HG02852 (cell line): ENCODE results near the gene DEPP1.
"Not testable (repeated sequence)": the region's sequence is repeated elsewhere in the genome, so short reads cannot be mapped to it uniquely, and the experiment has no call there.

Experiments used
- ATAC-seq: cut with Tn5 transposase; IDR thresholded peaks from one replicate; pipeline ENCODE4 v1.9.1; 2021; ENCODE audit warnings: mild to moderate bottlenecking, moderate library complexity; ENCODE audit not compliant: unreplicated experiment

DEPP1 gene, protein sequence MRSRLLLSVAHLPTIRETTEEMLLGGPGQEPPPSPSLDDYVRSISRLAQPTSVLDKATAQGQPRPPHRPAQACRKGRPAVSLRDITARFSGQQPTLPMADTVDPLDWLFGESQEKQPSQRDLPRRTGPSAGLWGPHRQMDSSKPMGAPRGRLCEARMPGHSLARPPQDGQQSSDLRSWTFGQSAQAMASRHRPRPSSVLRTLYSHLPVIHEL

DNA sequence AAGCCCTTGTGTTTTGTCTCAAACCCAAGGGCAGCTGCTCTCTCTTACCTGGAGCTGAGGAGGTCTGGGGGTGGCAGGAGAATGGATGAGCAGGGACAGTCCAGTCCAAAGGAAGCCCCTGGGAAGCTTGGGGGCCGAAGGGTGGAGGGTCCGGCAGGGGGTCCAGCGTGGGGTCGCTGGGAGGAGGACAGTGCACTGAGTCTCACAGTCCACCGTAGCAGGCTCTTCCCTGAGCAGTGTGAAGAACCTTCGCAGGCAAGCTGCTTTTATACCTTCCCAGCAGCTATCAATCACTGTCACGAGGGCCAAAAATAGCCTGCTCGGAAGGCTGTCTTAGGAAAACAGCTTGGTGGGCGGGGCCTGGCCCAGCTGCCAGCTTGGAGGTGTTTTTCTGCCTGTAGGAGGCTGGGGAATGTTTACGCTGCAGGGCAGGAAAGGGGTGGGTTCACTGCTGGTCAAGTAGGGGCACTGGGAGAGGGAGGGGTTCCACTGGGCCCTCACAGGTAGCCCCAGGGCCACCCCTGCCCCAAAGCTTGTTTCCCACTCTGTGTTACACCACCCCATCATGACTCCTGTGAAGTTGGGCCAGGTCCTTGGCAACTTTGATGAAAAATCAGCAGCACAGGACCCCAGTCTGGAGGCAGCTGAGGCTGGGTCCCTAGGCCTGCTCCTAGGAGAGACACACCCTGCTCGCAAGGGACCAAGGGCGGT lies at the start of gene DEPP1:
DEPP1 (minus strand) TSS at position 240 of the 711 bp plus-strand sequence. CDS start 779 bp downstream, outside the sequence.
- ATAC-seq, result no peak

DNA sequence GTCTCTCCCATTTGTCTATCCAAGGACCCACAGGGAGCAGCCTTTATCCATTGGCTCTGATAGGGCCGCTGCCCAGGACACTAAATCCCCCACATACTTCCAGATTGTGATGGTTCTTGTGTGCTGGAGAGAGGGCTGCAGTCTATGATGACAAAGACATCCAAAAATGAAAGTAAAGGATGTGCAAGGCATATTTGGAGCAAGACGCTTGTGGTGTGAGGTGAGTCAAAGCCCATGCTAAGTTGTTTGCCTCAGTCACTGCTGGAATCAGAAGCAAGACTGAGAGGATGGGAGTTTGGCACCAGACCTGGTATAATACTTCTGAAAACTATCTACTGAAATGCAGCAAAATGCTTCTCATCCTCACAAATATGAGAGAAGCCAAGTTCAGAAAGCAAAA lies 44.8 kb upstream of the DEPP1 start:
- ATAC-seq, result no peak

DNA sequence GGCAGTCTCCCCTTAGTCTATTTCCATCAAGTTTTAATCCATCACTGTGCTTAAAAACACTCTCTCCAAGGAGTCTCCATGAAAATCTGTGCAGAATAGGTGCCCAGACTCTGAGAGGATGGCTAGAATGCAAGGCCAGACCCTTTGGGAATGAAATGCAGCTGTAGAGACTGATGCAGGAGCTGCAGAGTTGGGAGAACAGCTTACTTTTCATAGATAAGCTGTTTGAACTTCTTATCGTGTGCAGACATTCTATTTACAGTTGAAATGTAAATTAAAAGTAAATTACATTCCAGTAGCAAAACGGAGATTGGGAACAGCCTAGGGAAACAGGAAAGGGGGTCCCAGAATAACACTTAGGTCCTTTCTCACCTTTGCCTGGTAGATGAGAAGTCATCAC lies 37.0 kb upstream of the DEPP1 start:
- ATAC-seq, result no peak

DNA sequence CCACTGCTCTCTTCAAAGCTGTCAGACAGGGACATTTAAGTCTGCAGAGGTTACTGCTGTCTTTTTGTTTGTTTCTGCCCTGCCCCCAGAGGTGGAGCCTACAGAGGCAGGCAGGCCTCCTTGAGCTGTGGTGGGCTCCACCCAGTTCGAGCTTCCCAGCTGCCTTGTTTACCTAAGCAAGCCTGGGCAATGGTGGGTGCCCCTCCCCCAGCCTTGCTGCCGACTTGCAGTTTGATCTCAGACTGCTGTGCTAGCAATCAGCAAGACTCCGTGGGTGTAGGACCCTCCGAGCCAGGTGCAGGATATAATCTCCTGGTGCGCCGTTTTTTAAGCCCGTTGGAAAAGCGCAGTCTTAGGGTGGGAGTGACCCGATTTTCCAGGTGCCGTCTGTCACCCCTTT lies 35.9 kb upstream of the DEPP1 start:
- not testable (repeated sequence) for ATAC-seq

DNA sequence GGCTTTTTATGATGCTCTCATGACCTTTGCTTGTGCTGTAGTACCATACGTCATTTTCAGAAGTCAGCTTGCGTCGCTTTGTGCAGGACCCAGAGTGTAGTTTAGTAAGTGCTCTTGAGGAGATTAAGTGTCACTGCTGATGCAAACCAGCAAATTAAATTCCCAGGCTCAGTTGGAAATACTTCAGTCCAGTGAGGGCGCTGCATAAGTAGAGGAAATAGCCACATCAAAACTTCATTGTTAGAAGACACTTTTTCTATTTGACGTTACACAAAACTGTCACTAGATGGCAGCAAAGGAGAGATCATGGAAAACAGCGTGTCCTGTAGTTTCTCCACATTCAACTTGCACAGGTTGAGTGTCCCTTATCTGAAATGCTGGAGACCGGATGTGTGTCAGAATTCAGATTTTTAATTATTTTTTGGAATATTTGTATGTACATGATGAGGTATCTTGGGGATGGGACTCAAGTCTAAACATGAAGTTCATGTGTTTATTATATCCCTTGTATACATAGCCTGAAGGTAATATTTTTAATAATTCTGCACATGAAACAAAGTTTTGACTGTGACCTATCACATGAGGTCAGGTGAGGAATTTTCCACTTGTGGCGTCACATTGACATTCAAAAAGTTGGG lies 30.0 kb upstream of the DEPP1 start:
- ATAC-seq, result peak; percentile 79

DNA sequence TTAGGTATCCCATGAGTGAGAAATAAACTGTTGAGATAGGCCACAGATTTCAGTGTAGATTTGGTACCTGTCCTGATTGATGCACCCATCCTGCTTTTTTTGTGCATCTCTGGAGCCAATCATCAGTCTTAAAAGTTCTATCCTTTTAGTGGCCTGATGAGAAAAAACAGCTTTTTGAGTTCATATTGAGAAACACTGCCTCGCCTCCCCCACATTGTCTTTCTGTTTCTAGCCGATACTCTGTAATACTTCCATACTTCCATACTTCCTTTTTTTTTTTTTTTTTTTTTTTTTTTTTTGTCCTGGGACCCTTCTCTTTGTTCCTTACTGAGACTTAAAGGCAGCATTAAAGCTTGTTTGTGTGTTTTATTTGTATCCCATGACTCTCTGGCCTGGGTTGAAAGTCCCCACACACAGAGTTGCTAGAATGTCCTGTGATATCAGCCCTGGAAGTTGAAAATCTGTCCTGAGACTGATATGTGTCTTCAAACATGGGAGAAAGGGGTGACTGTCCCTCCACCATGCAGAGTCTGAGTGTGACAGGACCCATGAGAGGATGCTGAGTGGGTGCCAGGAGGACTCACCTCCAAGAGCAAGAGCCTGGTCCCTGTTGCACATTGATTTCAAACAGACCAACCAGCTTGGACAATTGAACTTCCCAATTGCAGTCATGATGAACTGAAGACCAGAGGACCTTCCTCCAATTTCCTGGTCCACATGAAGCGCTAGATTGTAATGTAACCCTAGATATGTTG lies 27.8 kb upstream of the DEPP1 start:
- no peak for ATAC-seq

GRCh38 chr10:45005284-45005683 lies 26.7 kb upstream of the DEPP1 start:
- no peak for ATAC-seq

DNA sequence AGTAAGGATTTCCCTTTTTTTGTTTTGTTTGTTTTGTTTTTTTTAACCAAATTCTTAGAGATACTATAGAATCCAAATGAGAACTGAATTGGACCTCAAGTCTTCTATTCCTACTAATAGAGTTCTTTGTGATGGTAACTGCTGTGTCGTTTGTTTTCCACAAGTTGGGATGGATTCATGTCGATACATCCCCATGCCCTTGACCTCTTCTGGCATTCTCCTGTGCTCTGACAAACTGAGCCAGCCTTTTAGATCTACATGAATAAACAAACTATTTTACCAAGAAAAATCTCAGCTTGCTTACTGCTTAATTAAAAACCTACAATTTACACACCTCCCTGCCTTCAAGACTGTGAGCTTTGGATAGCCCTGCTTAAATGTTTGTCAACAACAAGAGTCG lies 26.1 kb upstream of the DEPP1 start:
- ATAC-seq, result no peak

DNA sequence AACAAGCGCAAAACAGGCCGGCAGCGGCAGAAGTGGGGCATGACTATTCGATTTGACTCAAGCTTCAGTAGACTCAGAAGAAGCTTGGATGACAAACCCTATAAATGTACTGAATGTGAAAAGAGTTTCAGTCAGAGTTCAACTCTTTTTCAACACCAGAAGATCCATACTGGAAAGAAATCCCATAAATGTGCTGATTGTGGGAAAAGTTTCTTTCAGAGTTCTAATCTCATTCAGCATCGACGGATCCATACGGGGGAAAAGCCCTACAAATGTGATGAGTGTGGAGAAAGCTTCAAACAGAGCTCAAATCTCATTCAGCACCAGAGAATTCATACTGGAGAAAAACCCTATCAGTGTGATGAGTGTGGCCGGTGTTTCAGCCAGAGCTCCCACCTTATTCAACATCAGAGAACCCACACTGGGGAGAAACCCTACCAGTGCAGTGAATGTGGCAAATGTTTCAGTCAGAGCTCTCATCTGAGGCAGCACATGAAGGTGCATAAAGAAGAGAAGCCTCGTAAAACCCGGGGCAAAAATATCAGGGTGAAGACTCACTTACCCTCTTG lies 24.9 kb upstream of the DEPP1 start:
- ATAC-seq, result no peak

GRCh38 chr10:45001381-45002148 lies 23.0 kb upstream of the DEPP1 start:
- ATAC-seq, result peak; percentile 81

DNA sequence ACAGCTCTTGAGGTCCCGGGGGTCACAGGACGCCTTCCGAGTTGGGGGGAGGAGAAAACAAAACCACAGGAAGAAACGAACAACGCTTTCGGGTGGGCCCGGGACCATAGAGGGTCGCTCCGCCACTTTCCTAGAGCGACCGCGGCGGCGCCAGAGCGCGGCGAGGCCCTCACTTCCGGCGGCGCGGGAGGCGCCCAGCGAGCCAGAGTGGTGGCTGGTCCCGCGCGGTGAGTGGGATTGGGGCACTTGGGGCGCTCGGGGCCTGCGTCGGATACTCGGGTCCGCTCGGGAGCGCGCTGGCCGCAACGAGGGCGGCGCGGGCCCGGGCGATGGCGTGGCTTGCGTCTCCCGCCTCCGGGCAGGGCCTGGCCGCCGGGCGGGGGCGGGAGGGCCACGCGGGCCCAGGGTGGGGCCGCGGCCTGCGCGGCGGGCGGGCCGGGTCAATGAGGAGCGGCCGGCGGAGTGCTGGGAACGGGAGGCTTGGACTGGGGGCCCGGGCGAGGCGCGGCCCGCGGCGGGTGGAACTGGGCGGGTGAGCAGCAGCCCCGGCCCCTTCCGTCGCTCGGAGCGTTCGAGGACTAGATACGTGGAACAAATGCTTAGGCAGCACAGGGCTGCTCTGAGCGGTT lies 22.3 kb upstream of the DEPP1 start, which contains the start of gene ZNF22:
ZNF22 (plus strand) TSS at position 172 of the 629 bp plus-strand sequence. CDS start 2,446 bp downstream, outside the sequence.
- peak; percentile 63 for ATAC-seq

DNA sequence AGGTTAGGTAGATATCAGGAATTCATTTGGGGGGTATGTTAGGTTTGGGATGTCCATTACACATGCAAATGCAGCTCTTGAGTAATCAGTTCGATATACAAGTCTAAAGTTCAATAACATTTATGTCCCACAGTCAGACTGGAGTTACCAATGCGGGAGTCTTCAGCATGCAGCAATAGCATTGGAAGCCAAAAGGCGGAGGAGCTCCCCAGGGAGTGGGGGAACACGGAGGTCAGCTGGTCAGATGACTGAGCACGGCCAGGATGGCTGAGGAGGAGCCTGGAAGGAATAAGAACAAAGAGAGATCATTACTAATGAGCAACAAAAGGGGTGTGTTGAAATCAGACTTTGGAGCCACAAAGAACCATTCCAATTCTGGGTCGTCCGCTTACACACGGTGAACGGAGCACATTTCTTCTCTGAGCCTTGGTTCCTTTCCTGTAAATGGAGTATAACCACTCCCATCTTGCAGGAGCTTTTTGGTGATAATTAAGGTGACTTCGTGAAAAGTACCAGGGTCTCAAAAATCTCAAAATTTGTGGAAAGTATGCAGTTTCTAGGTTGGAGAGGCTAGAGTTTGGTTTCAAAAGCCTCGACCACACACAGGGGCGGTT lies 21.6 kb upstream of the DEPP1 start:
- ATAC-seq, result peak; percentile 1

DNA sequence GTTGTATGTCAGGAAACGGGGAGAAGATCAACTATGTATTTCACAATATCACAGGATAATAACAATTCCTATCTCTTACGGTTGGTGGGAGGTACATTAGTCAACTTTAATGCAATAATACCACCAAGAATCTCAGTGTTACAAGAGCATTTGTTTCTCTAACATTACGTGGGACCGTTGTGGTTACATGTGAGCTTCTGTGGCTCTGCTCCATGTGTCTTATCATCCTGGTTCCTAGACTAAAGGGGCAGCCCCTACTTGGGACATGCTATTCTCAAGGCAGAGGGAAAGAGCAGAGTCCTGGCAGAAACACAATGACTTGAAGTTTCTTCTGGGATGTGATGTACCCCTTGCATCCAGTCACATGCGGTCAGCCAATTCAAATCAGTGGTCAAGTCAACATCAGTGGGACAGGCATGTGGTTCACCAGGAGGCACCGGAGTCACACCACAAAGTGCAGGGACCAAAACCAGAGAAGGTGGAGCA lies 19.6 kb upstream of the DEPP1 start:
- no peak for ATAC-seq

DNA sequence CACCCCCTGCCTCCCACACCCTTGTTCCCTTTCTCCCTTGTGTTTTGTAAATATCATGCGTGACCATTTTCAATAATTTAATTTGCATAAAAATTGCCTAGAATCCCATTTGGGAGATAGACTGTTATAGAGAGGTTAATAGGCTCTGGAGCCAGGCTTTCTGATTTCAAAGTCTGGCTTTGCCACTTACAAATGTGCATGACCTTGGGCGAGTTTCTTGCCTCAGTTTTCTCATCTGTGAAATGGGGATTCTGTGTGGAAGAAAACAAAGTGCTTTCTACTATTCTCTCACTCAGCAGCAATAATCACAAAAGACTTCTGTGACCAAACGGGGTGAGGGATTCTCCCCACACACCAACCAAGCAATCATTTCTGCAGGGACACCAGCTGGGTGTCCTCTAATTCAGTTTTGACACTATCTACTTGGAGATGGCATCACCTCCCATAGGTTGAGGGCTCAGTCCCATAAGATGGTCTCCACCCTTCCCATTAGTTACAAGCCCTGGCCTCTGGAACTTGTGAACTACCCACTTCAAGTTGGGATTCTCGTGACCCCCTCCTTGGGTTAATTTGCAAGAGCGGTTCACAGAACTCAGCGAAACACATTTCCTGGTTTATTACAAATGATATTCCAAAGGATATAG lies 18.6 kb upstream of the DEPP1 start:
- ATAC-seq, result no peak

DNA sequence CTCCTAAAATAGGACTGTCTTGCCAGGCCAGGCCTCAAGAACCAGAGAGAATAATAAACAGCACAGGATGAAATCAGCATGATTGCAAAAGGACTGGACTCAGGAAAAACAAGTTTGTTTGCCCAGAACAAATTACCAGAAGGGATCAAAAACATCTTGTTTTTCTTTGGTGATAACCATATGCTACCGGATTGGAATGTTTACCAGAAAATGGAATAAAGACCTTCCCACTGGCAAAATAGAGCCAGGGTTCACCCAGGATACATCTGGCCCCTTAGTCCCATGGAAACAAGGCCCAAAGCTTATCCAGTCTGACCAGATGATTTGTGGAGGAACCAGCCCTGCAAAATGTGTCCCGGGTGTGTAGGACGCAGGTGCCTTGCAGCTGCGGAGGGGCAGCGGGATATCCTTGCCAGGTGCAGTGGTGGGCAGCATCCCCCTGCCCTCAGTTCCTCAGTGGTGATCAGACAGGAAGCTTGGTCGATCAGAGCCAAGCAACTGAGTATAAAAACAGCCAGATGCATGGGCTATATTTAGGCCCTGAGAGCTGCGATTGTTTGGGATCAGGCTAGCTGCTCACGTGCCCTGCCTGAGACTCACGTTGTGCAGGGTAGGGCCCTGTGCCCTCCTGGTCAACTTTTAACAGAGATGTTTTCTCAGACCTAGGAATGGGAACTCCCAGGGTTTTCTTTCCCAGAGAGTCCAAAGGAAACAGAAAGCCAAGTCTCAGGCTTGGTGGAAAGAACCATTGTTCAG lies 17.5 kb upstream of the DEPP1 start:
- ATAC-seq, result no peak

DNA sequence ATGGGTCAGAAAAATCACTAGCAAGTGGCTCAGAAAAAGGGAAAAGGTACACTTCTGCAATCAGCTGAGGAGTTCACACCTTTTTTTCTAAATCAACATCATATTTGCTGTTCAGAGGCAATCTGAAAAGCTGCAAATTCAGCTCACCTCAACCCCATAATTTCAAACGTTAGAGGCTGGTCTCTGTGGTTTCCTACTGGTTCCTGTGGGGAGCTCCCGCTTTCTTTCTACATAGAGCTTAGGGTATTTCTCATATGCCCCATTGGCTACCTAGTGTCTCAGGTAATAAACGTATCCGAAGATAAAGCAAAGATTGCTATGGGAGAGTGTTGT lies 16.9 kb upstream of the DEPP1 start:
- no peak for ATAC-seq

GRCh38 chr10:44994752-44995530 lies 16.3 kb upstream of the DEPP1 start:
- ATAC-seq, result no peak
